A549 (cell line): ENCODE results near the gene CADM2.

ENCODE experiments used
- CEBPB ChIP-seq, 2 experiments: fragments of >200 bp in 1 of 2; sonication (Bioruptor Twin) in 1 of 2; formaldehyde crosslinking in 1 of 2; IDR thresholded peaks; 2 replicates each; pipeline ENCODE4 v1.6.1; 2012 to 2016
- EP300 ChIP-seq, 2 experiments: fragments of >200 bp; sonication (Bioruptor Twin); formaldehyde crosslinking; IDR thresholded peaks; 2 replicates in 1 of 2; 3 replicates in 1 of 2; pipeline ENCODE4 v1.6.1; 2016 to 2017
- MAZ ChIP-seq: fragments of 150-350 bp; IDR thresholded peaks from 2 replicates; pipeline ENCODE4 v1.6.1; 2014; ENCODE audit warnings: antibody characterized with exemption, low read depth, low read length, borderline replicate concordance
- MYC ChIP-seq: IDR thresholded peaks from 2 replicates; pipeline ENCODE4 v1.6.1; 2012; ENCODE audit warnings: mild to moderate bottlenecking, inconsistent platforms, low read length, improper control_type of control experiment, borderline replicate concordance
- POLR2AphosphoS2 ChIP-seq: conservative IDR thresholded peaks from 2 replicates; pipeline ENCODE4 v1.6.1; 2012; ENCODE audit warnings: low read length, improper control_type of control experiment, inconsistent platforms
- TF ChIP-seq, protein P1 (sequence below): fragments of >200 bp; sonication (Bioruptor Twin); formaldehyde crosslinking; IDR thresholded peaks from 3 replicates; pipeline ENCODE4 v1.5.1; 2016
- TF ChIP-seq, protein P2 (sequence below): fragments of 200-600 bp; sonication (generic); IDR thresholded peaks from 2 replicates; pipeline ENCODE4 v1.6.1; 2016; ENCODE audit warnings: antibody characterized with exemption, mild to moderate bottlenecking, moderate library complexity

DNA sequence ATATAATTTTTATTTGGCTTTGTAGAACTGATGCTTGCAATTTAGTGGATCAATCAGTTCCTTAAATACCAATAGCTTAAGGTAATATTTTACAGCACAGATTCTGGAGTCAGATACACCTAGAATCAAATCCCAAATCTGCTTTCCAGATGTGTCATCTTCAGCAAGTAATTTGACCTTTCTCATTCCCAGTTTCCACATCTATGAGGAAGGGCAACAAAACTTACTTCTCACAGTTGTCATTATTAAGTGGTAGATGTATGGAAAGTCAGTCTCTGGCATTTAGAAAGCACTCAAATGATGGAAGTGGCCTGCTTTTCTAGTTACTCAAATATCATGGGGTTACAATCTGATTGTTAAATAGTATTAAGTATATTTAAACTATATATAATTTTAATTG, 767.0 kb downstream of the CADM2 start:
- TF ChIP-seq MAZ (no peak), EP300 (IDR thresholded peaks at IDR 0.05) (no peak), CEBPB (IDR thresholded peaks at IDR 0.05) (no peak), MYC (no peak), POLR2AphosphoS2 (no peak)
- TF ChIP-seq, protein P1, sequence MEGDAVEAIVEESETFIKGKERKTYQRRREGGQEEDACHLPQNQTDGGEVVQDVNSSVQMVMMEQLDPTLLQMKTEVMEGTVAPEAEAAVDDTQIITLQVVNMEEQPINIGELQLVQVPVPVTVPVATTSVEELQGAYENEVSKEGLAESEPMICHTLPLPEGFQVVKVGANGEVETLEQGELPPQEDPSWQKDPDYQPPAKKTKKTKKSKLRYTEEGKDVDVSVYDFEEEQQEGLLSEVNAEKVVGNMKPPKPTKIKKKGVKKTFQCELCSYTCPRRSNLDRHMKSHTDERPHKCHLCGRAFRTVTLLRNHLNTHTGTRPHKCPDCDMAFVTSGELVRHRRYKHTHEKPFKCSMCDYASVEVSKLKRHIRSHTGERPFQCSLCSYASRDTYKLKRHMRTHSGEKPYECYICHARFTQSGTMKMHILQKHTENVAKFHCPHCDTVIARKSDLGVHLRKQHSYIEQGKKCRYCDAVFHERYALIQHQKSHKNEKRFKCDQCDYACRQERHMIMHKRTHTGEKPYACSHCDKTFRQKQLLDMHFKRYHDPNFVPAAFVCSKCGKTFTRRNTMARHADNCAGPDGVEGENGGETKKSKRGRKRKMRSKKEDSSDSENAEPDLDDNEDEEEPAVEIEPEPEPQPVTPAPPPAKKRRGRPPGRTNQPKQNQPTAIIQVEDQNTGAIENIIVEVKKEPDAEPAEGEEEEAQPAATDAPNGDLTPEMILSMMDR: no peak
- TF ChIP-seq, protein P2, sequence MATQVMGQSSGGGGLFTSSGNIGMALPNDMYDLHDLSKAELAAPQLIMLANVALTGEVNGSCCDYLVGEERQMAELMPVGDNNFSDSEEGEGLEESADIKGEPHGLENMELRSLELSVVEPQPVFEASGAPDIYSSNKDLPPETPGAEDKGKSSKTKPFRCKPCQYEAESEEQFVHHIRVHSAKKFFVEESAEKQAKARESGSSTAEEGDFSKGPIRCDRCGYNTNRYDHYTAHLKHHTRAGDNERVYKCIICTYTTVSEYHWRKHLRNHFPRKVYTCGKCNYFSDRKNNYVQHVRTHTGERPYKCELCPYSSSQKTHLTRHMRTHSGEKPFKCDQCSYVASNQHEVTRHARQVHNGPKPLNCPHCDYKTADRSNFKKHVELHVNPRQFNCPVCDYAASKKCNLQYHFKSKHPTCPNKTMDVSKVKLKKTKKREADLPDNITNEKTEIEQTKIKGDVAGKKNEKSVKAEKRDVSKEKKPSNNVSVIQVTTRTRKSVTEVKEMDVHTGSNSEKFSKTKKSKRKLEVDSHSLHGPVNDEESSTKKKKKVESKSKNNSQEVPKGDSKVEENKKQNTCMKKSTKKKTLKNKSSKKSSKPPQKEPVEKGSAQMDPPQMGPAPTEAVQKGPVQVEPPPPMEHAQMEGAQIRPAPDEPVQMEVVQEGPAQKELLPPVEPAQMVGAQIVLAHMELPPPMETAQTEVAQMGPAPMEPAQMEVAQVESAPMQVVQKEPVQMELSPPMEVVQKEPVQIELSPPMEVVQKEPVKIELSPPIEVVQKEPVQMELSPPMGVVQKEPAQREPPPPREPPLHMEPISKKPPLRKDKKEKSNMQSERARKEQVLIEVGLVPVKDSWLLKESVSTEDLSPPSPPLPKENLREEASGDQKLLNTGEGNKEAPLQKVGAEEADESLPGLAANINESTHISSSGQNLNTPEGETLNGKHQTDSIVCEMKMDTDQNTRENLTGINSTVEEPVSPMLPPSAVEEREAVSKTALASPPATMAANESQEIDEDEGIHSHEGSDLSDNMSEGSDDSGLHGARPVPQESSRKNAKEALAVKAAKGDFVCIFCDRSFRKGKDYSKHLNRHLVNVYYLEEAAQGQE: no peak
